HG03457 (cell line): ENCODE results near the gene H2BK1.

Source experiments
- ATAC-seq: cut with Tn5 transposase; IDR thresholded peaks from one replicate; pipeline ENCODE4 v1.9.1; 2021; ENCODE audit warnings: moderate number of reproducible peaks; ENCODE audit not compliant: unreplicated experiment

The H2BK1 gene

GRCh38 chr7:151245360-151246101, 35.2 kb upstream of the H2BK1 start:
- no peak for ATAC-seq

- ATAC-seq: no peak
These were observed 34.6 kb upstream of the H2BK1 start for GRCh38 chr7:151244841-151245346.

DNA sequence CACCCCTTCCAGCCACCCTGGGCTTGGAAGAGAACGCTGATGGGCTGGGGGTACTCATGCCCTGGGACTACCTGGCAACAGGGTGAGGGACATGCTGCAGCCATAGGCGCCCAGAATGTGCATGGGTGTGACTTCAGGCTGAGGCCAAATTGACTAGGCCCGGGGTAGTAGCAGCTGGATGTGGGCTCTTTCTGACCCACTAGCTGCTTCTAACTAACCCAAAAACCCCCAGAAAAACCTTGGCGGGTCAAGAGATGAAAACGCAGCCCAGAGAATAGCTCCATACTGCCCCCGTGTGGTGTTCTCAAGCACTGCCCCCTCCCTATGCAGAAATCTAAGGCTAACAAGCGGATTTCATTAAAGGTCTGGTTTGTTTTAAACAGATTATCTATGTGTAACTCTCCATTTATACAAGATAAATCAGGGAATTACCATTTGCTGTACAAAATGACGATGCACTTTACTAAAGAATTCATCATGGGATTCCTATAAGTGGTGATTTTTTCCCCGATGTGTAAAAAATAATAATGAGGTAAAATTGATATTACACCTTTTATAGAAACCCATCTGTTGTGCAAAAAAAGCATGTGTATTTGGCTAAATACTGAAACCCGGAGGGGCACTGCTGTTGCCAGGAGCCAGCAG, 34.0 kb upstream of the H2BK1 start:
- ATAC-seq: no peak

- ATAC-seq: no peak
These were observed 33.3 kb upstream of the H2BK1 start for GRCh38 chr7:151243408-151244195.

GRCh38 chr7:151243045-151243349, 32.7 kb upstream of the H2BK1 start:
- ATAC-seq: no peak

- ATAC-seq: no peak
These were observed 32.1 kb upstream of the H2BK1 start for GRCh38 chr7:151242159-151243044.

GRCh38 chr7:151241755-151242096, 31.4 kb upstream of the H2BK1 start:
- no peak for ATAC-seq

- no peak for ATAC-seq
These were observed 30.9 kb upstream of the H2BK1 start for GRCh38 chr7:151240942-151241754.

DNA sequence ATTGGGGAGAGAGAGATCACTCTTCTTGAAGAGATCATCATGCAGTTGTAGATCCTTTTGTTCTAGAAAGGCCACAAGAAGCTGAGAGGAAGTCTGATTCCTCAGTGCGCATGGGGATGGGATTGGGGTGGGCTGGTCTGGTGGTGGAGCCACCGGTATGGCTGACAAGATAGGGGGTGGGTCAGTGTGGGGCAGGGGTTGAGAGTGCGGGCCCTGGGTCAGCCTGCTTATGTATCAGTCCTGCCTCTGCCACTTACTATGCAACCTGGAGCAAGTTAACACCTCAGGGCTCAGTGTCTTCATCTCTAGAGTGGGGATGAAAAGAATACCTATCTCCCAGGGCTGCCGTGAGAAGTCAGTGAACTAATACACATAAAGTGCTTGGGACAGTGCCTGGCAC, 30.2 kb upstream of the H2BK1 start:
- ATAC-seq: no peak

DNA sequence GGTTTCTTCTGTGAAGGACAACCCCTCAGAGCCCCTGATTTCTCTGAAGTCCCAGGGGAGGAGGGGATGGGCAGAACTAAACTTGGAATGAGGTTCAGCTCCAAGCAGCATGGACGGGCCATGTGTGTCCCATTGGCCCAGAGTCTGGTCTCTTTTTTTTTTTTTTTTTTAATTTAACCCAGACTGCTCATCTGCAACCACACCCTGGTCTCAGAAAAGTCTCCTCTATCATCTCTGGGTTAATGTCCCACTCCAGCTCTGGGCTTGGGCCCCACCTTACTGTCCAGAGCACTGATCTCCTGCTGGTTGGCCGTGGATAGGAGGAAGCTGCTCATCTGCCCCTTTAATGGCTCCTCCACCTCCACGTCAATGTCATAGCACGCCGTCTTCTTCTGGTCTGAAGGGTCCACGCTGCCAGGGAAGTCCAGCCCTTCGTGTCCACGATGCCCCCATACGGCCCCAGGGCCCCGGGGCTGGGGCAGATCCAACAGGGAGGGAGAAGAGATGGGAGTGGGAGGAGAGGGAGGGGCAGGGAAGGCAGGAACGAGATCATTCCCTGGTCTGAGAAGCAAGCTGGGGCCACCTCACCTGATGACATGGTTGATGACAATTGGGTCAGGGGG, 29.7 kb upstream of the H2BK1 start:
- ATAC-seq: no peak

GRCh38 chr7:151238924-151239836, 28.9 kb upstream of the H2BK1 start:
- ATAC-seq: no peak

DNA sequence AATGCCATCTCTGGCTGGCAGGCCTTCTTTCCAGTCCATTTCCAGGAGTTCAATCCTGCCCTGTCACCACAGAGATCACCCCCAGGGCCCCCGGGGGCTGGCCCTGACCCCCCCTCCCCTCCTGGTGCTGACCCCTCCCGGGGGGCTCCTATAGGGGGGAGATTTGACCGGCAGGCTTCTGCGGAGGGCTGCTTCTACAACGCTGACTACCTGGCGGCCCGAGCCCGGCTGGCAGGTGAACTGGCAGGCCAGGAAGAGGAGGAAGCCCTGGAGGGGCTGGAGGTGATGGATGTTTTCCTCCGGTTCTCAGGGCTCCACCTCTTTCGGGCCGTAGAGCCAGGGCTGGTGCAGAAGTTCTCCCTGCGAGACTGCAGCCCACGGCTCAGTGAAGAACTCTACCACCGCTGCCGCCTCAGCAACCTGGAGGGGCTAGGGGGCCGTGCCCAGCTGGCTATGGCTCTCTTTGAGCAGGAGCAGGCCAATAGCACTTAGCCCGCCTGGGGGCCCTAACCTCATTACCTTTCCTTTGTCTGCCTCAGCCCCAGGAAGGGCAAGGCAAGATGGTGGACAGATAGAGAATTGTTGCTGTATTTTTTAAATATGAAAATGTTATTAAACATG, 28.0 kb upstream of the H2BK1 start:
- no peak for ATAC-seq

DNA sequence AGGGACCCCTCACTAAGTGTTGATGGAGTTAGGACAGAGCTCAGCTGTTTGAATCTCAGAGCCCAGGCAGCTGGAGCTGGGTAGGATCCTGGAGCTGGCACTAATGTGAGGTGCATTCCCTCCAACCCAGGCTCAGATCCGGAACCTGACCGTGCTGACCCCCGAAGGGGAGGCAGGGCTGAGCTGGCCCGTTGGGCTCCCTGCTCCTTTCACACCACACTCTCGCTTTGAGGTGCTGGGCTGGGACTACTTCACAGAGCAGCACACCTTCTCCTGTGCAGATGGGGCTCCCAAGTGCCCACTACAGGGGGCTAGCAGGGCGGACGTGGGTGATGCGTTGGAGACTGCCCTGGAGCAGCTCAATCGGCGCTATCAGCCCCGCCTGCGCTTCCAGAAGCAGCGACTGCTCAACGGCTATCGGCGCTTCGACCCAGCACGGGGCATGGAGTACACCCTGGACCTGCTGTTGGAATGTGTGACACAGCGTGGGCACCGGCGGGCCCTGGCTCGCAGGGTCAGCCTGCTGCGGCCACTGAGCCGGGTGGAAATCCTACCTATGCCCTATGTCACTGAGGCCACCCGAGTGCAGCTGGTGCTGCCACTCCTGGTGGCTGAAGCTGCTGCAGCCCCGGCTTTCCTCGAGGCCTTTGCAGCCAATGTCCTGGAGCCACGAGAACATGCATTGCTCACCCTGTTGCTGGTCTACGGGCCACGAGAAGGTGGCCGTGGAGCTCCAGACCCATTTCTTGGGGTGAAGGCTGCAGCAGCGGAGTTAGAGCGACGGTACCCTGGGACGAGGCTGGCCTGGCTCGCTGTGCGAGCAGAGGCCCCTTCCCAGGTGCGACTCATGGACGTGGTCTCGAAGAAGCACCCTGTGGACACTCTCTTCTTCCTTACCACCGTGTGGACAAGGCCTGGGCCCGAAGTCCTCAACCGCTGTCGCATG, 27.2 kb upstream of the H2BK1 start:
- no peak for ATAC-seq

- no peak for ATAC-seq
These were observed 26.1 kb upstream of the H2BK1 start for GRCh38 chr7:151236406-151236805.

DNA sequence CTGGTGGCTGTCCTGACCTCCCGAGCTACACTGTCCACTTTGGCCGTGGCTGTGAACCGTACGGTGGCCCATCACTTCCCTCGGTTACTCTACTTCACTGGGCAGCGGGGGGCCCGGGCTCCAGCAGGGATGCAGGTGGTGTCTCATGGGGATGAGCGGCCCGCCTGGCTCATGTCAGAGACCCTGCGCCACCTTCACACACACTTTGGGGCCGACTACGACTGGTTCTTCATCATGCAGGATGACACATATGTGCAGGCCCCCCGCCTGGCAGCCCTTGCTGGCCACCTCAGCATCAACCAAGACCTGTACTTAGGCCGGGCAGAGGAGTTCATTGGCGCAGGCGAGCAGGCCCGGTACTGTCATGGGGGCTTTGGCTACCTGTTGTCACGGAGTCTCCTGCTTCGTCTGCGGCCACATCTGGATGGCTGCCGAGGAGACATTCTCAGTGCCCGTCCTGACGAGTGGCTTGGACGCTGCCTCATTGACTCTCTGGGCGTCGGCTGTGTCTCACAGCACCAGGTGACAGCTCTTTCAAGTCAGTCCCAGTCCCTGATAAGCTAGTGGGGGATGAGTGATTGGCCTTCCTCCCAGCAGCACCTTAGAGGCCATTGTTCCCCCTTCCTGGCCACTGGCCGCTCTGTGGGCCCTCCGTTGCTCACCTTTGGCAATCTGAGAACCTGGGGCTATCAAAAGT, 25.0 kb upstream of the H2BK1 start:
- ATAC-seq: no peak

DNA sequence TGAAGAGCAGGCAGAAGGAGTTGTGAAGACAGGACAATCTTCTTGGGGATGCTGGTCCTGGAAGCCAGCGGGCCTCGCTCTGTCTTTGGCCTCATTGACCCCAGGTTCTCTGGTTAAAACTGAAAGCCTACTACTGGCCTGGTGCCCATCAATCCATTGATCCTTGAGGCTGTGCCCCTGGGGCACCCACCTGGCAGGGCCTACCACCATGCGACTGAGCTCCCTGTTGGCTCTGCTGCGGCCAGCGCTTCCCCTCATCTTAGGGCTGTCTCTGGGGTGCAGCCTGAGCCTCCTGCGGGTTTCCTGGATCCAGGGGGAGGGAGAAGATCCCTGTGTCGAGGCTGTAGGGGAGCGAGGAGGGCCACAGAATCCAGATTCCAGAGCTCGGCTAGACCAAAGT, 23.5 kb upstream of the H2BK1 start:
- no peak for ATAC-seq
